ENCODE data around the gene PHKA1. TPM values are rescaled to one million over a fixed set of nuclear protein-coding genes. Genes with fewer than 3 reads are reported as not detected.

The PHKA1 gene
- total and polyA plus RNA-seq, 5 donors, result 4.4 to 12.2 (median 11.1) TPM

DNA sequence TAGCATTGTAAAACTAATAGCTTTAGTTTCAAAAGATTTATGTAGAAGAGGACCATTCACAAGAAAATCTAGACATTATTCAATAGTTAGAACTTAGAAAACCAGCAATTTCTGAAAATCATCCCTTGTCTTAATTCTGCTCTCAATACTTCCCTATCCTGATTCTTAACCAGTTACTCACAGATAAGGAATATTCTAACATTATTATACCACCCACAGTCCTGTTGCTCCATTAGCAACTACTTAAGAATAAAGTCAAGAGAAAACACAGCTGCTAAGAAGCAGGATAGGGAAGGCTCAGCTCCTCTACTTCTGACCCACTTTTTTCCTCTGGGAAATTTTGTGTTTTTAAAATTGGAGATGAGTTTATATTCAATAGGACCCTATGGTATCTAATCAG is 47.7 kb downstream of the PHKA1 start:
- Histone ChIP-seq H3K27me3 (ENCODE audit: control insufficient read depth, insufficient read depth) (no peaks in the 10 kb centered on the region), H3K4me3 (ENCODE audit: low read length) (no peak overlapping the region), H3K4me1 (ENCODE audit: control insufficient read depth, insufficient read depth, low read length) (no peaks in the 10 kb centered on the region), H3K9me3 (ENCODE audit: control insufficient read depth, low read length) (no peaks in the 10 kb centered on the region), H3K27ac (ENCODE audit: low read length) (no peak overlapping the region)
- DNase-seq, result no peak
- ATAC-seq, result no peak
- intact Hi-C loops (cut with DNase I), result no loop called here

DNA sequence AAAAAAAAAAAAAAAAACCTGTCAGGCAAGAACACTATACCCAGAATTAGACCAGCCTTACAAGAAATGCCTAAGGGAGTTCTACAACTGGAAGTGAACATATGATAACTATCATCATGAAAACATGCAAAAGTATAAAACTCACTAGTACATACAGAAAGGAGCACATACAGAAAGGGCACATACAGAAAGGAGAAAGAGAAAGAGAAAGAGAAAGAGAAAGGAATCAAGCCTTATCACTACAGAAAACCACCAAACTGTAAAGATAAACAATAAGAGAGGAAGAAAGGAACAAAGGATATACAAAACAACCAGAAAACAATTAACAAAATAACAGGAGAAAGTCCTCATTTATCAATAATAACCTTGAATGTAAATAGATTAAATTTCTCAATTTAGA is 50.4 kb downstream of the PHKA1 start:
- ATAC-seq, result no peak
- no peak overlapping the region for H3K27ac ChIP-seq (ENCODE audit: low read length)
- intact Hi-C loops (cut with DNase I), result no loop called here

DNA sequence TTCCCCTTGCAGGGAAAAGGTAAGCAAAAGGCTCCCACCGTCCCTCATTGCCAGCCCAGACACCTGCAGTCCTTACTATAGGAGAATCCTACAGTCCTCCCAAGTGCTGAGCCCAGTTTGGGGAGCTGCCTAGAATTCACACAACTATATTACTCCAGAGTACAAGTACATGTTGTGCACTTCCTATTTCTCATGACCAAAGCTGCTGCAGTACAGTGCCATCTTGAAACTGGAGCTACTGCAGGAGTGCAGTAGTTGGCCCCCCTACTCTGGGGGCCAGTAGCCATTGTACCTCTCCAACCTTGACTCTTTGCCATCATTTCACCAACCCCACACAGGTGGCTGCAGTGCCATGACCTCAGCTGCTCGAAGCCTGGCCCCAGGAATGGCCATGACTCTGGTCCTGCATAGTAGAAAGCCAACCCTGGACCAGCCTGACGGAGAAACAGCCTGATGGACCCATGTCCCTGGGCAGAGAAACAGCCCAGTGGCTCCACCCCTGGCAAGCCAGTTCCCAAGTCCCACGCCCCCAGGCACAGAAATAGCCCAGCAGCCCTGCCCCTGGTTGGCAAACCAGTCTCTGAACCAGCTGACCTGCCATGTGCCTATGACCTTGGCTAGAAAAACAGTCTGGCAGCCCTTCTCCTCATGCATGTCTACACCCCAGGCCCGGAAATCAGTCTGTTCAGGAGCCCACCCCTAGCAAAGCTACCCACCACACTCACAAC is 51.9 kb downstream of the PHKA1 start:
- no peaks in the 10 kb centered on the region for H3K27me3 ChIP-seq (ENCODE audit: control insufficient read depth, insufficient read depth)
- H3K9me3 ChIP-seq (ENCODE audit: control insufficient read depth, low read length), result no peaks in the 10 kb centered on the region
- intact Hi-C loops (cut with DNase I), result no loop called here
- 89% methylated on average over 5 of the region's 5 CpGs for WGBS
- no peak for ATAC-seq
- DNase-seq, result peak in 1 of 3 donors; percentile 33
- no peaks in the 10 kb centered on the region for H3K4me1 ChIP-seq (ENCODE audit: control insufficient read depth, insufficient read depth, low read length)
- H3K27ac ChIP-seq (ENCODE audit: low read length), result no peak overlapping the region
- H3K4me3 ChIP-seq (ENCODE audit: low read length), result no peak overlapping the region

More for the DNA sequence above, 50.4 kb downstream of the PHKA1 start:
- Histone ChIP-seq H3K4me3 (ENCODE audit: low read length) (no peak overlapping the region), H3K27me3 (ENCODE audit: control insufficient read depth, insufficient read depth) (no peaks in the 10 kb centered on the region), H3K4me1 (ENCODE audit: control insufficient read depth, insufficient read depth, low read length) (no peaks in the 10 kb centered on the region), H3K9me3 (ENCODE audit: control insufficient read depth, low read length) (no peaks in the 10 kb centered on the region)
- no peak for DNase-seq

DNA sequence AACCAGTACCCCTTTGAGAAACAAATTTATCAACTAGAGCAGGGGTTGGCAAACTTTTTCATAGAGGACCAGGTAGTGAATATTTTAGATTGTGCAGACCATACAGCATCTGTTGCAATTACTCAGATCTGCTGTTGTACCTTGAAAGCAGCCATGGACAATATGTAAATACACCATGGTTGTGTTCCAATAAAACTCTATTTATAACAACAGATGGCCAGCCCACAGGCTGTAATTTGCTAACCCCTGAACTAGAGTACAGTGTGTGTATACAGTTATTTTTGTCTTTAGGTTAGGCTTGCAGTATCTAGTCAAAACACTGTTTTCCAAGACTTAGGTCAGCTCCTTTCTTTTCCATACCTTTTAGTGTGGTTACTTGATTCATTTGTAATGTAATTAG is 54.4 kb downstream of the PHKA1 start:
- no peaks in the 10 kb centered on the region for H3K9me3 ChIP-seq (ENCODE audit: control insufficient read depth, low read length)
- DNase-seq (no peak), ATAC-seq (no peak)
- no peak overlapping the region for H3K27ac ChIP-seq (ENCODE audit: low read length)
- H3K4me1 ChIP-seq (ENCODE audit: control insufficient read depth, insufficient read depth, low read length), result no peaks in the 10 kb centered on the region
- no peak overlapping the region for H3K4me3 ChIP-seq (ENCODE audit: low read length)
- no peaks in the 10 kb centered on the region for H3K27me3 ChIP-seq (ENCODE audit: control insufficient read depth, insufficient read depth)
- intact Hi-C loops (cut with DNase I), result no loop called here

DNA sequence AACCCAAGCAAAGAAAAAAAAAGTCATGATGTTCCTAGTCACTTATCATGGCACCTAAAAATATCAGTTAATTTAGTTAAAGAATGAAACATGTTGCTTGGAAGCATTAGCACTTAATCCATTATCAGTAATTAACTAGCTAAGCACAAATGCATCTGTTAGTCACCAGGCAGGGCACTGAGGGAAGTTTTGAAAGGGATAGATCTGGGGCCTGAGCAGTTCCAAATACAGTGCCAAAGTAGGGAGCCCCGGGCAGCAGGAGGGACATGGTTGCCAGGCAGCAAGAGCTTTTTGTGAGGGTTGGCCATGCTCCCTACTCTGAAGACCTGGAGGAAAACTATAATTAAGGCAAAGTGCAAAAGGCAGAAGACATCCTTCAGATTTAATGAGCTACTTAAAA is 62.0 kb downstream of the PHKA1 start:
- no peak for ATAC-seq
- intact Hi-C loops (cut with DNase I), result no loop called here
- no peaks in the 10 kb centered on the region for H3K27me3 ChIP-seq (ENCODE audit: control insufficient read depth, insufficient read depth)
- no peak overlapping the region for H3K4me3 ChIP-seq (ENCODE audit: low read length)
- H3K9me3 ChIP-seq (ENCODE audit: control insufficient read depth, low read length), result no peaks in the 10 kb centered on the region
- DNase-seq, result no peak
- H3K4me1 ChIP-seq (ENCODE audit: control insufficient read depth, insufficient read depth, low read length), result no peaks in the 10 kb centered on the region
- WGBS, result 57% methylated on average over 1 of the region's 1 CpG
- H3K27ac ChIP-seq (ENCODE audit: low read length), result no peak overlapping the region

DNA sequence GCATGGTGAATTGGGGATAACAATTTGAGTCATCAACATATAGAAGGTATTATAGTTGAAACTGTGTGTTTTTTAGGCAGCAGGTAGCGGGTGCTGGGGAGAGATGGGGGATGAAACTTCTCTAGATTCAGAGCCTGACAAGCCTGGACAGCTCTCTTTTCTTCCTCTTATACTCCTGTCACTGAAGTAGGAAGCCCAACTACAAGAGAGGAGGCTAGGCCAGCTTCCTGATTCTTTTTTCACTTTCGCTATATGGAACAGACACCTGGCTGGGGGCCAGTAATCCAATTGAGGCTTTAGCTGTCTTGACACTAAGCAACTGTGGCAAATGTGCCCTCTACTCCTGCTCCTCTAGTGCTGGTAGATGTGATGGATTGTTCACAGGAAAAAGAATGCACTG is 69.2 kb downstream of the PHKA1 start:
- ATAC-seq (no peak), DNase-seq (peak in 2 of 3 donors; percentile 10 to 46)
- Histone ChIP-seq H3K27me3 (ENCODE audit: control insufficient read depth, insufficient read depth) (no peaks in the 10 kb centered on the region), H3K4me1 (ENCODE audit: control insufficient read depth, insufficient read depth, low read length) (no peaks in the 10 kb centered on the region), H3K27ac (ENCODE audit: low read length) (no peak overlapping the region), H3K4me3 (ENCODE audit: low read length) (no peak overlapping the region), H3K9me3 (ENCODE audit: control insufficient read depth, low read length) (no peaks in the 10 kb centered on the region)
- WGBS, result 69% methylated on average over 2 of the region's 2 CpGs
- intact Hi-C loops (cut with DNase I), result no loop called here

DNA sequence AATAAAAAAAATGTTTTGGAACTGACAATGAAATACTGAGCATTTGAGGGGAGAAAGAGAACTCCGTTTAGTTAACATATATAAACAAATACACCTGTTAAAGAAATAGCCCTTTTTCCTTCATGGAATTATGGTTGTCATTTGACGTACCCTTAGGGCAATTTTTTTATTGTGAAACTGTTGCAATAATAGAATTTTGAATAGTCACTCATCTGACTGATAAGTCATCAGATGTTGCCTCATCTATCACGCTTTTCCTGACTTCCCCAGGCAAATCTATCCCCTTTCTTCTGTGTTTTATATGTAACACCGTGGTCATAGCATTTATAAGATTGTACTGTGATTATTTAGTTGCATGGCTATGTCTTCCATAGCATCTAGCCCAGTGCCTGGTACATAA is 72.5 kb downstream of the PHKA1 start:
- intact Hi-C loops (cut with DNase I), result no loop called here
- no peak for DNase-seq
- H3K9me3 ChIP-seq (ENCODE audit: control insufficient read depth, low read length), result no peaks in the 10 kb centered on the region
- H3K27me3 ChIP-seq (ENCODE audit: control insufficient read depth, insufficient read depth), result no peaks in the 10 kb centered on the region
- no peak for ATAC-seq
- H3K4me1 ChIP-seq (ENCODE audit: control insufficient read depth, insufficient read depth, low read length), result no peaks in the 10 kb centered on the region
- 87% methylated on average over 4 of the region's 4 CpGs for WGBS
- H3K27ac ChIP-seq (ENCODE audit: low read length), result no peak overlapping the region
- no peak overlapping the region for H3K4me3 ChIP-seq (ENCODE audit: low read length)

DNA sequence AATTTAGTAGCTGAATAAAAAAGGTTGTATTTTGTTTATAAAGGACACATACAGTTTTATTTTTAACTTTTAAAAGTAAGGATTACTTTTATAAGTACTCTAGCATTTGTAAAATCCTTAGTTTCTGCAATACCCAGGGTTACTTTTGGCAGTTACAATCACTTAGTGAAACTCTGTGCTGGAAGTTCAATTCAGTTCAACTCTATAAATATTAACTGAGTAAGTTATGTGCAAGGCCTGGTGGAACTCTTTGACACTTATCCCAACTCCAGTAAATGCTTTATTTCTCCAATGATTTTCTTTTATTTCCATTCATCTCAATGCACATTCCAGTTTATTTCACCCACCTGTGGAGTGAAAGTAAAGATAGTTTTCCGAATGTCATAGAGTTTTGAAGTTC is 78.2 kb downstream of the PHKA1 start:
- no peak for ATAC-seq
- H3K4me1 ChIP-seq (ENCODE audit: control insufficient read depth, insufficient read depth, low read length), result no peaks in the 10 kb centered on the region
- DNase-seq, result no peak
- WGBS, result 89% methylated on average over 1 of the region's 1 CpG
- intact Hi-C loops (cut with DNase I), result no loop called here
- H3K4me3 ChIP-seq (ENCODE audit: low read length), result no peak overlapping the region
- H3K9me3 ChIP-seq (ENCODE audit: control insufficient read depth, low read length), result no peaks in the 10 kb centered on the region
- H3K27ac ChIP-seq (ENCODE audit: low read length), result no peak overlapping the region
- no peaks in the 10 kb centered on the region for H3K27me3 ChIP-seq (ENCODE audit: control insufficient read depth, insufficient read depth)

DNA sequence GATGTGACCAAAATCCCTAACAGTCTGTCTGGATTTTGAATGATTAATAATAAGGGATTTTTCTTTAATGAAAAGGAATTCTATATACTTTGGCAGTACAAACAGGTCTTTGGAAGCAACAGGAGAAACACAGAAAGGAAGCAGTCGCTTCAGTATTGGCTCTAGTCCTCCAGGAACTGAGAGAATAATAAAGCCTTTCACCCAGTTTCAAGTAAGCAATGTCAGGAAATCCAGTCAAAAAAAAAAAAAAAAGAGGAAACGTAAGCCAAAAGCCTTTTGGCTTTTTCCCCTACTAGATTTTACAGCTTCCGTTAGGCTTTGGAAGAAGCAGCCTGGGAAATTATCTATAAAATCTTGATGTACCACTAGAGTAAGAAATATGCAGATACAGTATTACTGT is 79.8 kb downstream of the PHKA1 start:
- no peaks in the 10 kb centered on the region for H3K9me3 ChIP-seq (ENCODE audit: control insufficient read depth, low read length)
- intact Hi-C loops (cut with DNase I), result no loop called here
- no peak overlapping the region for H3K4me3 ChIP-seq (ENCODE audit: low read length)
- WGBS, result 25% methylated on average over 3 of the region's 3 CpGs
- no peaks in the 10 kb centered on the region for H3K4me1 ChIP-seq (ENCODE audit: control insufficient read depth, insufficient read depth, low read length)
- H3K27me3 ChIP-seq (ENCODE audit: control insufficient read depth, insufficient read depth), result no peaks in the 10 kb centered on the region
- DNase-seq (no peak), ATAC-seq (peak; percentile 73 to 87)
- no peak overlapping the region for H3K27ac ChIP-seq (ENCODE audit: low read length)

DNA sequence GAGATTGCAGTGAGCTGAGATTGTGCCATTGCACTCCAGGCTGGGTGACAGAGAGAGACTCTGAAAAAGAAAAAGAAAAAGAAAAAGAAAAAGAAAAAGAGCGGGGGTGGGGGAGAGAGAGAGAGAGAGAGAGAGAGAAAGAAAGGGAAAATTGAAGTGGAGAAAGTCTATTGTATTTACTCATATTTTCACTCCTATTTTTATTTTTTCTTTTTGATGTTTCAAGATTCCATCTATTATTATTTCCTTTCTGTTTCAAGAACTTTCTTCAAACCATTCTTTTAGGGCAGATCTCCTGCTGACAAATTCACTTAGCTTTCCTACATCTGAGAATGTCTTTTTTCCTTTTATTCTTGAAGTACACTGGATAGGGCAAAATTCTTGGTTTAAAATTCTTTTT is 83.9 kb downstream of the PHKA1 start:
- H3K4me3 ChIP-seq (ENCODE audit: low read length), result no peak overlapping the region
- no peak for DNase-seq
- ATAC-seq, result no peak
- H3K4me1 ChIP-seq (ENCODE audit: control insufficient read depth, insufficient read depth, low read length), result no peaks in the 10 kb centered on the region
- intact Hi-C loops (cut with DNase I), result no loop called here
- no peaks in the 10 kb centered on the region for H3K27me3 ChIP-seq (ENCODE audit: control insufficient read depth, insufficient read depth)
- 94% methylated on average over 1 of the region's 1 CpG for WGBS
- H3K9me3 ChIP-seq (ENCODE audit: control insufficient read depth, low read length), result no peaks in the 10 kb centered on the region
- no peak overlapping the region for H3K27ac ChIP-seq (ENCODE audit: low read length)

DNA sequence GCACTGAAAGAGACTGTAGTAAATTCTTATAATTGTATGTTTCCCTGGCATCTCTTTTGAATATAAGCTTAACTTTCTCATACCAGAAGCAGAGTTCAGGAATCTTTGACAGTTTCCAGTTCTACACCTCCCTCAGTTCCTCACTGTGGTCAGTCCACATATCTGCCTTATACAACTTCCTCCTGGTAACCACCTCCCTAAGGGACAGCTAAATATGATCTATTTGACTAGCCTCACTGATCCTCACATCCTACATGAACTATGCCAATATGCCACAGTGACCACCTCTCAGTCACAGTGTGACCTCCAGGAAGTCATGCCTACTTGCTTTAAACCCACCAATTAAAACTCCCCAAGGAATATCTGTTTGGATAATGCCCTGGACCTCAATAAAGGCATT is 89.9 kb downstream of the PHKA1 start:
- Histone ChIP-seq H3K4me3 (ENCODE audit: low read length) (no peak overlapping the region), H3K9me3 (ENCODE audit: control insufficient read depth, low read length) (no peaks in the 10 kb centered on the region), H3K27me3 (ENCODE audit: control insufficient read depth, insufficient read depth) (no peaks in the 10 kb centered on the region), H3K27ac (ENCODE audit: low read length) (no peak overlapping the region), H3K4me1 (ENCODE audit: control insufficient read depth, insufficient read depth, low read length) (no peaks in the 10 kb centered on the region)
- intact Hi-C loops (cut with DNase I), result no loop called here
- DNase-seq, result no peak
- no peak for ATAC-seq
